HepG2 (cell line): ENCODE results near the gene ATRIP. TPM values are rescaled to one million over a fixed set of nuclear protein-coding genes. Genes with fewer than 3 reads are reported as not detected.

Experiments used
- ATAC-seq: fragments of 200-7000 bp; cut with Tn5 transposase; 3 replicates; pipeline ENCODE4 v1.9.1; 2020; ENCODE audit warnings: mild to moderate bottlenecking, moderate library complexity
- BruUV-seq: library from RNA; stranded (reverse); fragments of 400-500 nt; replicated peaks from 2 replicates; lab custom pipeline; 2021; lab: Mats Ljungman, UMichigan
- CTCF ChIA-PET: fragments of 300-600 bp; formaldehyde crosslinking; extraction: SDS; loops from one replicate; lab custom pipeline; 2021; ENCODE audit warnings: low total read pairs, inconsistent platforms, low intra/inter-chr PET ratio; lab: Yijun Ruan, JAX
- POLR2A ChIA-PET: fragments of 350-600 bp; sonication (Branson Sonifier 250); formaldehyde crosslinking; loops from one replicate; lab custom pipeline; 2020; ENCODE audit warnings: antibody characterized with exemption, inconsistent platforms; lab: Yijun Ruan, JAX
- DNase-seq: peaks from one replicate; pipeline ENCODE4 v3.0.0-alpha.2; 2015; ENCODE audit warnings: low spot score
- FAIRE-seq: peaks from 3 replicates; lab custom pipeline; 2011; peaks lifted over from hg19 to GRCh38; lab: Jason Lieb, UNC
- H2AFZ ChIP-seq: one replicate; pipeline ENCODE4 v1.6.1; 2011; ENCODE audit warnings: low read length, inconsistent platforms
- H3K27ac ChIP-seq: fragments of 300-600 bp; 3 replicates; pipeline ENCODE4 v1.8.0; 2011; ENCODE audit warnings: mixed run types, mild to moderate bottlenecking, mixed read lengths, low read length, inconsistent platforms; ENCODE audit not compliant: insufficient read depth; ENCODE audit errors: extremely low read length
- H3K27me3 ChIP-seq, 2 experiments: fragments of 200-600 bp in 1 of 2; 2 replicates in 1 of 2; 3 replicates in 1 of 2; pipeline versions ENCODE4 v1.6.0 to v1.8.0; 2011; ENCODE audit warnings: low read length in 2 of 2, mild to moderate bottlenecking in 2 of 2, moderate library complexity in 2 of 2, inconsistent platforms in 1 of 2; ENCODE audit not compliant: insufficient read depth in 2 of 2, control insufficient read depth in 1 of 2
- H3K36me3 ChIP-seq, 2 experiments: fragments of 200-600 bp in 1 of 2; replicated peaks in 1 of 2; 2 replicates in 1 of 2; 3 replicates in 1 of 2; pipeline versions ENCODE4 v1.5.1 to v1.8.0; 2011; ENCODE audit warnings: low read length in 2 of 2, inconsistent platforms in 1 of 2; ENCODE audit not compliant: insufficient read depth in 2 of 2, control insufficient read depth in 1 of 2
- H3K4me1 ChIP-seq: 2 replicates; pipeline ENCODE4 v1.5.1; 2012; ENCODE audit warnings: low read length, inconsistent platforms; ENCODE audit not compliant: insufficient read depth
- H3K4me2 ChIP-seq: 2 replicates; pipeline ENCODE4 v1.6.0; 2011; ENCODE audit warnings: low read depth, low read length, inconsistent platforms
- H3K4me3 ChIP-seq, 3 experiments: fragments of 200-600 bp in 1 of 3; sonication (generic), shearing (Covaris generic) in 1 of 3; replicated peaks in 1 of 3; 2 replicates each; pipeline ENCODE4 v1.5.1; 2011 to 2016; ENCODE audit warnings: low read length in 3 of 3, inconsistent platforms in 2 of 3, low read depth in 2 of 3, mild to moderate bottlenecking in 2 of 3, control low read depth in 1 of 3, mixed read lengths in 1 of 3; ENCODE audit not compliant: insufficient read depth in 1 of 3
- H3K79me2 ChIP-seq: one replicate; pipeline ENCODE4 v1.6.1; 2011; ENCODE audit warnings: low read length, inconsistent platforms; ENCODE audit not compliant: insufficient read depth
- H3K9ac ChIP-seq: 2 replicates; pipeline ENCODE4 v1.6.0; 2011; ENCODE audit warnings: mild to moderate bottlenecking, low read depth, low read length, inconsistent platforms; ENCODE audit not compliant: insufficient read depth
- H3K9me3 ChIP-seq: 2 replicates; pipeline ENCODE4 v1.5.1; 2012; ENCODE audit warnings: mild to moderate bottlenecking, low read length
- H4K20me1 ChIP-seq: 2 replicates; pipeline ENCODE4 v1.6.0; 2011; ENCODE audit warnings: inconsistent platforms, mild to moderate bottlenecking, low read length, moderate library complexity; ENCODE audit not compliant: insufficient read depth
- AGO2 ChIP-seq: fragments of 200-400 bp; formaldehyde crosslinking; optimal IDR thresholded peaks from 2 replicates; pipeline ENCODE3; 2017; ENCODE audit warnings: mild to moderate bottlenecking, low read depth, low read length, moderate library complexity
- ATRX ChIP-seq: sonication (generic); formaldehyde crosslinking; IDR thresholded peaks from 2 replicates; pipeline ENCODE4 v1.4.0; 2020; ENCODE audit warnings: missing genetic modification reagents, borderline replicate concordance
- BCL6 ChIP-seq: IDR thresholded peaks from 2 replicates; pipeline ENCODE4 v1.6.1; 2016; ENCODE audit warnings: missing genetic modification reagents, missing compliant biosample characterization
- GRHL1 ChIP-seq: sonication (generic); formaldehyde crosslinking; conservative IDR thresholded peaks from 2 replicates; pipeline ENCODE4 v1.8.0; 2022; ENCODE audit warnings: missing genetic modification reagents
- HNF4G ChIP-seq, 2 experiments: sonication (generic) in 1 of 2; formaldehyde crosslinking in 1 of 2; IDR thresholded peaks; 2 replicates each; pipeline versions ENCODE4 v1.4.0 to v1.6.1; 2011 to 2020; ENCODE audit warnings: borderline replicate concordance in 2 of 2, low read depth in 2 of 2, mild to moderate bottlenecking in 2 of 2, low read length in 1 of 2, missing genetic modification reagents in 1 of 2, moderate library complexity in 1 of 2
- NFKBIZ ChIP-seq: IDR thresholded peaks from 2 replicates; pipeline ENCODE4 v1.6.1; 2018; ENCODE audit warnings: missing genetic modification reagents, missing compliant biosample characterization
- NR0B2 ChIP-seq: sonication (generic); formaldehyde crosslinking; IDR thresholded peaks from 2 replicates; pipeline ENCODE4 v1.4.0; 2020; ENCODE audit warnings: mild to moderate bottlenecking, missing genetic modification reagents
- NR1H2 ChIP-seq: sonication (generic); formaldehyde crosslinking; IDR thresholded peaks from 2 replicates; pipeline ENCODE4 v1.8.1; 2022; ENCODE audit warnings: low read depth, missing genetic modification reagents, borderline replicate concordance
- RBFOX2 ChIP-seq: fragments of 200-400 bp; formaldehyde crosslinking; IDR thresholded peaks from 2 replicates; pipeline ENCODE4 v1.6.1; 2017; ENCODE audit warnings: low read depth, mild to moderate bottlenecking, low read length
- THAP11 ChIP-seq: IDR thresholded peaks from 2 replicates; pipeline ENCODE4 v1.6.1; 2016; ENCODE audit warnings: missing biosample characterization, missing genetic modification reagents
- U2AF1 ChIP-seq: fragments of 200-400 bp; formaldehyde crosslinking; optimal IDR thresholded peaks from 2 replicates; pipeline ENCODE3; 2017; ENCODE audit warnings: mild to moderate bottlenecking, low read depth, low read length
- ZBED4 ChIP-seq: sonication (generic); formaldehyde crosslinking; IDR thresholded peaks from 2 replicates; pipeline ENCODE4 v1.4.0; 2020; ENCODE audit warnings: missing genetic modification reagents, borderline replicate concordance
- ZNF382 ChIP-seq: sonication (generic); formaldehyde crosslinking; IDR thresholded peaks from 2 replicates; pipeline ENCODE4 v1.5.0; 2020; ENCODE audit warnings: missing genetic modification reagents, mild to moderate bottlenecking, borderline replicate concordance
- ZNF558 ChIP-seq: sonication (generic); formaldehyde crosslinking; IDR thresholded peaks from 2 replicates; pipeline ENCODE4 v1.9.0; 2022; ENCODE audit warnings: mild to moderate bottlenecking, missing genetic modification reagents, borderline replicate concordance
- ZNF749 ChIP-seq: sonication (generic); formaldehyde crosslinking; IDR thresholded peaks from 2 replicates; pipeline ENCODE4 v1.8.0; 2022; ENCODE audit warnings: mild to moderate bottlenecking, missing genetic modification reagents, moderate library complexity, borderline replicate concordance
- WGBS: methylation state at CpG from one replicate; pipeline ENCODE4 v1.1.6; 2017; ENCODE audit warnings: low lambda C conversion rate; 5-methylcytosine and 5-hydroxymethylcytosine counted together
- in situ Hi-C: cut with HindIII; loops from 2 replicates; pipeline ENCODE4 v1.10.0; 2017; ENCODE audit warnings: low pct_unique_long_range_greater_than_20kb; ENCODE audit not compliant: extremely low pct_ligation_motif_present
- intact Hi-C: fragments of 100-400 bp; cut with micrococcal nuclease; formaldehyde crosslinking; loops from one replicate; pipeline ENCODE4 v1.10.0; 2022; ENCODE audit not compliant: unreplicated experiment
- polyA plus RNA-seq, 8 experiments: library from polyadenylated mRNA; depleted of rRNA in 3 of 8; stranded (reverse) in 7 of 8; unstranded in 1 of 8; fragments of >200 nt; fragmentation: Illumina TruSeq in 4 of 8; extraction: Trizol in 4 of 8; gene quantifications; 2 replicates each; pipeline versions ENCODE4 v1.2.1 to v1.2.3, GENCODE V29; 2011 to 2016; ENCODE audit warnings: low read depth in 4 of 8, missing spikeins in 1 of 8, mixed read lengths in 1 of 8; ENCODE audit not compliant: insufficient read depth in 1 of 8
- total RNA-seq, 5 experiments: library from RNA; depleted of rRNA; stranded (reverse); fragments of >200 nt; fragmentation: Illumina TruSeq; extraction: Trizol; gene quantifications; 2 replicates each; pipeline ENCODE4 v1.2.3, GENCODE V29; 2016; ENCODE audit warnings: low read depth in 1 of 5

Gene ATRIP
- total and polyA plus RNA-seq, 2 of the 13 experiments (the other 11 are each of a cell fraction or from before 2014, with no cell fraction given), result 5.1 to 12.5 TPM

- no peak overlapping the region for H3K4me3 ChIP-seq
- no peak overlapping the region for H2AFZ ChIP-seq
- peaks cover 68% of the 10 kb centered on the region for H3K4me1 ChIP-seq
- in situ Hi-C loops, result loop anchor here (5.0 kb wide), 2 partner anchors 33 to 88 kb away; partner anchors contain the start of genes PFKFB4 and SHISA5
- no peaks in the 10 kb centered on the region; a peak in 1 of 5 replicates for H3K27me3 ChIP-seq
- no peak for DNase-seq
- H3K36me3 ChIP-seq, result peaks cover 3 to 10% of the 10 kb centered on the region in 2 experiments; a peak in 3 of 5 replicates
- no peaks in the 10 kb centered on the region for H3K9me3 ChIP-seq
- no peaks in the 10 kb centered on the region for H4K20me1 ChIP-seq
- no peak for TF ChIP-seq THAP11 (CRISPR knock-in tag)
- TF ChIP-seq ZNF382 (CRISPR knock-in tag), result no peak
- TF ChIP-seq NR1H2 (CRISPR knock-in tag), result no peak
- no peak for TF ChIP-seq ATRX (CRISPR knock-in tag)
- no peak for TF ChIP-seq GRHL1 (CRISPR knock-in tag)
- TF ChIP-seq RBFOX2, result peak; percentile 37; the same call in 1 of the 2 replicates
- TF ChIP-seq ZBED4, result no peak
- TF ChIP-seq U2AF1, result no peak
- no peak for TF ChIP-seq ZNF749 (CRISPR knock-in tag)
- no peak for TF ChIP-seq NR0B2 (CRISPR knock-in tag)
- peak; percentile 73 for TF ChIP-seq AGO2
- TF ChIP-seq BCL6 (CRISPR knock-in tag), result no peak
- no peak for TF ChIP-seq NFKBIZ (CRISPR knock-in tag)
- no peak for TF ChIP-seq ZNF558
- TF ChIP-seq HNF4G (IDR thresholded peaks at IDR 0.05; ENCODE audit: borderline replicate concordance, low read depth, low read length), result no peak
- no peak for TF ChIP-seq HNF4G (CRISPR knock-in tag; IDR thresholded peaks at IDR 0.05; ENCODE audit: borderline replicate concordance, low read depth)
- TF ChIP-seq, all 625 proteins: peak for 2
- ChIA-PET CTCF (no interaction called here), POLR2A (interaction anchor here (0.6 to 1.5 kb wide), 4 partner anchors 29 to 38 kb away, joined by 3 to 5 read pairs (median 4); partner anchors contain the start of genes CCDC51 and TMA7)
- intact Hi-C loops, result no loop called here
- peak overlapping the region; percentile 54 for H3K27ac ChIP-seq
- FAIRE-seq (no peak), ATAC-seq (no peak)
- no peak overlapping the region for H3K4me2 ChIP-seq
- H3K9ac ChIP-seq, result no peak overlapping the region
- BruUV-seq, result no TSS peak
- H3K79me2 ChIP-seq, result peaks cover 4% of the 10 kb centered on the region
- 96% methylated on average over 19 of the region's 29 CpGs for WGBS
These were observed 22.7 kb downstream of the ATRIP start for GRCh38 chr3:48469046-48469915.
